Left ventricle myocardium inferior (tissue), 1 donor: Measurements from ENCODE around the gene KCNMA1. TPM values are rescaled to one million over a fixed set of nuclear protein-coding genes. Genes with fewer than 3 reads are reported as not detected.

Experiments used
- DNase-seq: peaks from one replicate; pipeline ENCODE4 v3.0.0-alpha.2; 2020
- H3K27ac ChIP-seq: fragments of 200-600 bp; replicated peaks from 2 replicates; pipeline ENCODE4 v1.8.0; 2021
- H3K27me3 ChIP-seq: fragments of 200-600 bp; 2 replicates; pipeline ENCODE4 v1.8.0; 2021; ENCODE audit warnings: low read depth
- H3K36me3 ChIP-seq: fragments of 200-600 bp; 2 replicates; pipeline ENCODE4 v1.8.0; 2021
- H3K4me1 ChIP-seq: fragments of 200-600 bp; 2 replicates; pipeline ENCODE4 v1.8.0; 2021
- H3K4me3 ChIP-seq: fragments of 200-600 bp; 2 replicates; pipeline ENCODE4 v1.8.0; 2021; ENCODE audit warnings: mild to moderate bottlenecking, moderate library complexity
- H3K9me3 ChIP-seq: fragments of 200-600 bp; replicated peaks from 2 replicates; pipeline ENCODE4 v1.8.0; 2021
- intact Hi-C: fragments of 100-400 bp; cut with micrococcal nuclease; formaldehyde crosslinking; loops from one replicate; pipeline ENCODE4 v1.11.0; 2022
- total RNA-seq: library from RNA; stranded (reverse); fragmentation: NEBNext Ultra II Directional; extraction: Animal tissue kit (Norgen Biotek cat#: 25700); gene quantifications from one replicate; pipeline ENCODE4 v1.2.1, GENCODE V29; 2021
- TF ChIP-seq, protein P1 (sequence below): fragments of 200-600 bp; IDR thresholded peaks from 2 replicates; pipeline ENCODE4 v1.8.0; 2021; ENCODE audit warnings: antibody characterized with exemption, mild to moderate bottlenecking, borderline replicate concordance
- donor health status: DM: no; HTN: yes; CAD: no; lungs with severe emphysema.

KCNMA1 gene
- total RNA-seq, 1 donor from 2014 or later, result 1.8 TPM

DNA sequence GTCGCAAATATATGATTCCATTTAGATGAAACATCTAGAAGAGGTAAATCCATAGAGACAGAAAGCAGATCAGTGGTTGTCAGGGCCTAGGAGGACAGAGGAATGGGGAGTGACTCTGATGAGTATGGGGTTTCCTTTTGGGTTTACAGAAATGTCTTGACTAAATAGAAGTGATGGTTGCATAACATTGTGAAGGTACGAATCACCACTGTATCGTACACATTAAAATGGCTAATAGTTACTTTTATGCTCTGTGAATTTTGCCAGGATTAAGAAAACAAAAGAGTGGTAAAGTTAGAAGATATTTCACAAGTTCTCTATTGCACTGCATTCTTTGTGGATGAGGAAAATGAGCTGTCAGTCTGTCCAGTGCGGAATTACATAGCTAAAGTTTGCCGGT lies 407.4 kb downstream of the KCNMA1 start:
- intact Hi-C loops, result no loop called here
- Histone ChIP-seq H3K4me3 (no peak overlapping the region), H3K27ac (no peak overlapping the region)

DNA sequence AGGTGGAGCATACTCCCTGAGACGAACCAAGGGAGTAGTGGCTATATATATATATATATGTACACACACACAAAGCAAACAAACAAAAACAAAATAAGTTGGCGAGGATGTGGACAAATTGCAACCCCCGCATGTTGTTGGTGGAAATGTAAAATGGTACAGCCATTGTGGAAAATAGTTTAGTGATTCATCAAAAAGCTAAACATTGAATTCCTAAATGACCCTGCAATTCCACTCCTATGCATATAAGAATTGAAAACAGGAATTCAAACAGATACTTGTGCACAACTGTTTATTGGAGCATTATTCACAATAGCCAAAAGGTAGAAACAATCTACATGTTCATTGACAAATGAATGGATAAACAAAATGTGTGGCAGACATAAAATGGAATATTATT lies 407.9 kb downstream of the KCNMA1 start:
- no peak for DNase-seq
- intact Hi-C loops, result no loop called here
- H3K27me3 ChIP-seq, result peaks cover 59% of the 10 kb centered on the region
- H3K4me1 ChIP-seq, result no peaks in the 10 kb centered on the region
- no peak overlapping the region for H3K4me3 ChIP-seq
- no peaks in the 10 kb centered on the region for H3K36me3 ChIP-seq
- no peak overlapping the region for H3K27ac ChIP-seq
- no peaks in the 10 kb centered on the region for H3K9me3 ChIP-seq
- TF ChIP-seq, protein P1, sequence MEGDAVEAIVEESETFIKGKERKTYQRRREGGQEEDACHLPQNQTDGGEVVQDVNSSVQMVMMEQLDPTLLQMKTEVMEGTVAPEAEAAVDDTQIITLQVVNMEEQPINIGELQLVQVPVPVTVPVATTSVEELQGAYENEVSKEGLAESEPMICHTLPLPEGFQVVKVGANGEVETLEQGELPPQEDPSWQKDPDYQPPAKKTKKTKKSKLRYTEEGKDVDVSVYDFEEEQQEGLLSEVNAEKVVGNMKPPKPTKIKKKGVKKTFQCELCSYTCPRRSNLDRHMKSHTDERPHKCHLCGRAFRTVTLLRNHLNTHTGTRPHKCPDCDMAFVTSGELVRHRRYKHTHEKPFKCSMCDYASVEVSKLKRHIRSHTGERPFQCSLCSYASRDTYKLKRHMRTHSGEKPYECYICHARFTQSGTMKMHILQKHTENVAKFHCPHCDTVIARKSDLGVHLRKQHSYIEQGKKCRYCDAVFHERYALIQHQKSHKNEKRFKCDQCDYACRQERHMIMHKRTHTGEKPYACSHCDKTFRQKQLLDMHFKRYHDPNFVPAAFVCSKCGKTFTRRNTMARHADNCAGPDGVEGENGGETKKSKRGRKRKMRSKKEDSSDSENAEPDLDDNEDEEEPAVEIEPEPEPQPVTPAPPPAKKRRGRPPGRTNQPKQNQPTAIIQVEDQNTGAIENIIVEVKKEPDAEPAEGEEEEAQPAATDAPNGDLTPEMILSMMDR, result no peak

More for the DNA sequence above, 407.4 kb downstream of the KCNMA1 start:
- no peak for DNase-seq
- Histone ChIP-seq H3K4me1 (no peaks in the 10 kb centered on the region), H3K9me3 (no peaks in the 10 kb centered on the region), H3K27me3 (peaks cover 59% of the 10 kb centered on the region), H3K36me3 (no peaks in the 10 kb centered on the region)
- TF ChIP-seq, protein P1, result no peak

DNA sequence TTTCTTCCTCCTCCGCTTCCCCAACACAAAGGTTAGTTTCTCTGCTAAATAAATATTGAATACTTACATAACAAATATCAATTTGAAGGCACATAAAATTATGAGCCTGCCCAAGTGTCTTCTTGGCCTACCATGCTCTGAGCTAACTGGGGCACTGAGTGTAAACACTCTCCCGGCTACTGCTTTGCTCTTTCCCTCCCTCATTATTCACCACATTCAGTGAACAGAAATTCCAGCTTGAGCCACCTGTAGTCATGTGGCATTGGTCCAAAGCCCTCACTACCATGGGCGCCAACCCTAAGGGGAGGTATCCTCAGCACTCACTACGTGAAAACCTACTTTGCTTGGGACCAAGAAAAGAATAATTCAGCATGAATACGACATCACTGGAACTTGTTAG lies 409.0 kb downstream of the KCNMA1 start:
- intact Hi-C loops, result no loop called here
- no peak overlapping the region for H3K27ac ChIP-seq
- peaks cover 66% of the 10 kb centered on the region for H3K27me3 ChIP-seq
- TF ChIP-seq, protein P1, result no peak
- DNase-seq, result no peak
- H3K4me1 ChIP-seq, result no peaks in the 10 kb centered on the region
- H3K9me3 ChIP-seq, result no peaks in the 10 kb centered on the region
- H3K36me3 ChIP-seq, result no peaks in the 10 kb centered on the region
- H3K4me3 ChIP-seq, result no peak overlapping the region

- no peaks in the 10 kb centered on the region for H3K36me3 ChIP-seq
- DNase-seq, result no peak
- intact Hi-C loops, result no loop called here
- TF ChIP-seq, protein P1, result no peak
- no peak overlapping the region for H3K27ac ChIP-seq
- no peaks in the 10 kb centered on the region for H3K9me3 ChIP-seq
- H3K4me3 ChIP-seq, result no peak overlapping the region
- peaks cover 73% of the 10 kb centered on the region for H3K27me3 ChIP-seq
- no peaks in the 10 kb centered on the region for H3K4me1 ChIP-seq
Observed at GRCh38 chr10:77226853-77227565, 410.6 kb downstream of the KCNMA1 start.

DNA sequence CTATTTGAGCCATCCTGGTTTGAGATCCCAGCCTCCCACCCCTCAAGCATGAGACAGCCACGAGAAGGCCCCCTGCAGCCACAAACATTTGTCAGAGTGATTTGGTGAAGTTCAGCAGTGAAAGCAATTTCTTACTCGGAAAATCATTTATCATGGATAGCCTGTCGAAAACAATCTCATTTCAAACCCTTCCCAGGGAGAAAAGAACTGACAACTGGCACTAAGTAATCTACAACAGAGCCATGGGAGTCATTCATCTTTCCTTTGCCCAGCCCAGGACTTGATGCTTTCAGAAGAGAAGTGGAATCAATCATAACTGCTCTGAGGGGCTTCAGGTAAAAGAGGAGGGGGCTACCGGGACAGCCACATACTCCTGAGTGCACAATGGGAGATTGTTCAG lies 411.2 kb downstream of the KCNMA1 start:
- Histone ChIP-seq H3K27ac (no peak overlapping the region), H3K27me3 (peaks cover 79% of the 10 kb centered on the region), H3K4me3 (no peak overlapping the region), H3K9me3 (no peaks in the 10 kb centered on the region), H3K36me3 (no peaks in the 10 kb centered on the region), H3K4me1 (no peaks in the 10 kb centered on the region)
- intact Hi-C loops, result no loop called here
- DNase-seq, result no peak
- TF ChIP-seq, protein P1, result no peak
